OCI-LY1 (cell line): Measurements from ENCODE around the gene UBXN6.

Experiments used
- H2AFZ ChIP-seq: fragments of 200-600 bp; sonication (generic), shearing (Covaris generic); 2 replicates; pipeline ENCODE4 v1.6.0; 2014; ENCODE audit warnings: antibody characterized with exemption, mild to moderate bottlenecking, low read length
- H3F3A ChIP-seq: fragments of 200-600 bp; sonication (generic), shearing (Covaris generic); 2 replicates; pipeline ENCODE4 v1.6.0; 2014; ENCODE audit warnings: mild to moderate bottlenecking, antibody characterized with exemption, low read length, moderate library complexity; ENCODE audit not compliant: insufficient read depth
- H3K27ac ChIP-seq: fragments of 200-600 bp; sonication (generic); 2 replicates; pipeline ENCODE4 v1.5.1; 2014; ENCODE audit warnings: low read length, mixed run types, mild to moderate bottlenecking, low read depth; ENCODE audit not compliant: poor library complexity, severe bottlenecking
- H3K27me3 ChIP-seq: fragments of 200-600 bp; sonication (generic); 2 replicates; pipeline ENCODE4 v1.6.0; 2014; ENCODE audit warnings: antibody characterized with exemption, mild to moderate bottlenecking, low read length, moderate library complexity; ENCODE audit not compliant: insufficient read depth
- H3K36me3 ChIP-seq: fragments of 200-600 bp; sonication (generic); 2 replicates; pipeline ENCODE4 v1.6.1; 2014; ENCODE audit warnings: mild to moderate bottlenecking, antibody characterized with exemption, low read length, moderate library complexity, mixed read lengths; ENCODE audit not compliant: insufficient read depth
- H3K4me1 ChIP-seq: fragments of 200-600 bp; sonication (generic); 2 replicates; pipeline ENCODE4 v1.5.1; 2014; ENCODE audit warnings: mild to moderate bottlenecking, low read length, moderate library complexity; ENCODE audit not compliant: insufficient read depth, severe bottlenecking
- H3K4me2 ChIP-seq: fragments of 200-600 bp; sonication (generic), shearing (Covaris generic); 2 replicates; pipeline ENCODE4 v1.6.1; 2014; ENCODE audit warnings: low read length
- H3K4me3 ChIP-seq: fragments of 200-600 bp; sonication (generic); 2 replicates; pipeline ENCODE4 v1.5.1; 2014; ENCODE audit warnings: low read length, low read depth, mild to moderate bottlenecking, mixed read lengths; ENCODE audit not compliant: poor library complexity, severe bottlenecking
- H3K79me2 ChIP-seq: fragments of 200-600 bp; shearing (Covaris generic); 2 replicates; pipeline ENCODE4 v1.6.1; 2016; ENCODE audit warnings: mixed run types, low read length, mixed read lengths; ENCODE audit not compliant: insufficient read depth
- H3K9ac ChIP-seq: fragments of 200-600 bp; sonication (generic), shearing (Covaris generic); 2 replicates; pipeline ENCODE4 v1.6.1; 2014; ENCODE audit warnings: mild to moderate bottlenecking, low read length, mixed read lengths
- H3K9me2 ChIP-seq: fragments of 200-600 bp; sonication (generic), shearing (Covaris generic); 2 replicates; pipeline ENCODE4 v1.6.1; 2014; ENCODE audit warnings: low read depth, mild to moderate bottlenecking, low read length, mixed read lengths
- H3K9me3 ChIP-seq: fragments of 200-600 bp; shearing (Covaris generic); 2 replicates; pipeline ENCODE4 v1.6.1; 2014; ENCODE audit warnings: low read length, mixed read lengths
- H4K20me1 ChIP-seq: fragments of 200-600 bp; sonication (generic), shearing (Covaris generic); 2 replicates; pipeline ENCODE4 v1.6.0; 2016; ENCODE audit warnings: mild to moderate bottlenecking, low read length; ENCODE audit not compliant: insufficient read depth
- EZH2 ChIP-seq: fragments of 200-600 bp; sonication (generic), shearing (Covaris generic); IDR thresholded peaks from 2 replicates; pipeline ENCODE4 v1.8.0; 2017; ENCODE audit warnings: borderline replicate concordance, mixed run types, mild to moderate bottlenecking, antibody characterized with exemption, low read length, moderate library complexity, mixed read lengths
- TF ChIP-seq, protein P1 (sequence below): fragments of 200-600 bp; sonication (generic), shearing (Covaris generic); IDR thresholded peaks from 2 replicates; pipeline ENCODE4 v1.5.1; 2017; ENCODE audit warnings: mild to moderate bottlenecking, antibody characterized with exemption, low read length, moderate library complexity, mixed read lengths

Gene UBXN6

DNA sequence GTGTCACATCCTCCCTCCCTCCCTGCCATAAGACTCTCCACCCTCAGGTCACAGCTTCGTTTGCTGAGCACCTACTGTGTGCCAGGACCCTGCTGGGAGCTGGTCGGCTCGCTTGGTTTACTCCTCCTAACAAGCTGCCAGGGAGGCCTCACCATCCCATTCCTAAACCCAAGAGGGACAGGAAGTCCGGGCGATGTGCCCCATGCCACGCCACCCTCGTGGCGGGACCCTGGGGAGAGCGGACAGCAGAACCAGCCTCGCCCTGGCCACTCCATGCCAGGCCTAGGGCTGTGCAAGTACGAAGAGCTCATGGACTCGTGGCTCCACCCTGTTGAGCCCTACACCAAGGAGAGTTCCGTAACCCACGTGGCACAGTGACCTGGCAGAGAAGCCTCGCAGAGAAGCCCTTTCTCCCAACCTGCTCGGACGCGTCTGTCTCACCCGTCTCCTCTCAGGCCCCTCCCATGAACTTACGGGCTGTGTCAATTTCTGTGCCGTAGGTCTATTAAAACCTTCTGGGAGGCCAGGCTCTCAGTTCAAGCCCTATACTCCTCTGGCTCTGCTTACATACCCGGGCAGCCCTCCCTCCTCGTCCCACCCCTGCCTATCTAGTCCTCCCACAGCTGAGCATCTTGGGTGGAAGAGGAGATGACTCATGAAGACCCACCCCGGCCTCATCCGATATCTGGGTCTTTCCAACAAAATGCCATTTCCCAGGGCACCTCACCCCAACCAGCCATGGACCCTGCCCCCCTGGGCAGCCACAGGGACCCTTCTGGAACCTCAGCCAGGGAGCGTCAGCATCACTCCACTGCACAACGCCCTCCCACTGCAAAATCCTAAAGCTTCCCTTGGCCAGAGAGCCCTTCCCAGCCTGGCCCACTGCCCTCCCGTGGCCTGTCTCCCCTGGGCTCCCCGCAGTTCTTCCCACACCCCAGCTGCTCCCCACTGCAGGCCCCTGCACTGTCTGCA is 2.6 kb downstream of the UBXN6 start:
- Histone ChIP-seq H3F3A (no peaks in the 10 kb centered on the region), H3K36me3 (peaks cover 17% of the 10 kb centered on the region; the same call in 1 of the 2 replicates), H3K9ac (no peak overlapping the region), H3K27me3 (no peaks in the 10 kb centered on the region), H3K4me1 (peaks cover 24% of the 10 kb centered on the region), H3K4me3 (no peak overlapping the region), H4K20me1 (no peaks in the 10 kb centered on the region), H2AFZ (no peak overlapping the region), H3K9me3 (no peaks in the 10 kb centered on the region), H3K9me2 (no peaks in the 10 kb centered on the region), H3K27ac (no peak overlapping the region), H3K79me2 (no peaks in the 10 kb centered on the region), H3K4me2 (no peak overlapping the region; the same call in 1 of the 2 replicates)
- no peak for TF ChIP-seq EZH2
- TF ChIP-seq, protein P1, sequence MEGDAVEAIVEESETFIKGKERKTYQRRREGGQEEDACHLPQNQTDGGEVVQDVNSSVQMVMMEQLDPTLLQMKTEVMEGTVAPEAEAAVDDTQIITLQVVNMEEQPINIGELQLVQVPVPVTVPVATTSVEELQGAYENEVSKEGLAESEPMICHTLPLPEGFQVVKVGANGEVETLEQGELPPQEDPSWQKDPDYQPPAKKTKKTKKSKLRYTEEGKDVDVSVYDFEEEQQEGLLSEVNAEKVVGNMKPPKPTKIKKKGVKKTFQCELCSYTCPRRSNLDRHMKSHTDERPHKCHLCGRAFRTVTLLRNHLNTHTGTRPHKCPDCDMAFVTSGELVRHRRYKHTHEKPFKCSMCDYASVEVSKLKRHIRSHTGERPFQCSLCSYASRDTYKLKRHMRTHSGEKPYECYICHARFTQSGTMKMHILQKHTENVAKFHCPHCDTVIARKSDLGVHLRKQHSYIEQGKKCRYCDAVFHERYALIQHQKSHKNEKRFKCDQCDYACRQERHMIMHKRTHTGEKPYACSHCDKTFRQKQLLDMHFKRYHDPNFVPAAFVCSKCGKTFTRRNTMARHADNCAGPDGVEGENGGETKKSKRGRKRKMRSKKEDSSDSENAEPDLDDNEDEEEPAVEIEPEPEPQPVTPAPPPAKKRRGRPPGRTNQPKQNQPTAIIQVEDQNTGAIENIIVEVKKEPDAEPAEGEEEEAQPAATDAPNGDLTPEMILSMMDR: no peak

DNA sequence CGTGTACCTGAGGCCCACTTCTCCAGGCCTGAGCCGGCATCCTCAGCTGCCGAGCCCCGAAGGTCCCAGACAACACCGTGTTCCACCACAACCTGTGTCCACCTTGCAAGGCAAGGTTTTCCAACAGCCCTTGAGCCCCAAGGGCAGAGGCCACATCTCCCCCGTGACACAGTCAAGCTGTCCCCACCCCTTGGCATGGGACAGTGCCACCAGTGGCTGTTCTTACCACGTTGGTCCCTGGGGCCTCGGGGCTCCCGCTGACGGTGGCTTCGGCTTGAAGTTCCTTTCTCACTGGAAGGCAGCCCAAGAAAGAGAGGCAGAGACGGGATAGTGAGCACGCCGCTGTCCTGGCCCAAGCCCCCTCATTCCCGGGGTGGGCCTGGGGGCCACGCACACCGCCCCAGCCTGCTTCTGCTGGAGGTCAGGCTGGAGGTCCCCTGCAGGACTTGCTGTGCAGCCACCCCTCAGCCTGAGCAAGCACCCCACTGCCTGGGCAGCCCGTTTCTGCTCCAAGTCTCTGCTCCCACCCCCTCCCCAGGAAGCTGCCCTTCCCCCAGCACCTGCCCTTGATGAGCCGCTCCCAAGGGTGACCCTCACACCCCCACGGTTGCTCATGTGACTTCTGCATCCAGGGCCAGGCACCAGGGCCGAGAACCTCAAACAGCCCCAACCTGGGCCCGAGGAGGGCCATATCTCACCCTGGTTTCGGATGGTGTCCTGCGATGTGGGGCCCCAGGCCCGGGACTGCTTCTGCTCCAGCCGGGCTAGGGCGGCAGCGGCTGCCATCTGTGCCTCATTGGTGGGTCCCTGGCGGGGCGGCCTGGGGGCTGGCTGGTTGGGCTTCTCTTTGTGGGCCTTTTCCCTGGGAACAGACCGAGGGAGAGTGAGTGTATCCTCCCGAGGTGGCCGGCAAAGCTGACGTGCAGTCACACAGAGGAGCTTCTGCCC is 4.1 kb downstream of the UBXN6 start:
- Histone ChIP-seq H3K9me3 (no peaks in the 10 kb centered on the region), H3K4me2 (no peak overlapping the region), H3K79me2 (no peaks in the 10 kb centered on the region), H2AFZ (no peak overlapping the region), H3K9ac (no peak overlapping the region), H3K4me3 (no peak overlapping the region), H3K27ac (no peak overlapping the region), H3K4me1 (peaks cover 24% of the 10 kb centered on the region), H4K20me1 (no peaks in the 10 kb centered on the region), H3F3A (no peaks in the 10 kb centered on the region), H3K9me2 (no peaks in the 10 kb centered on the region), H3K36me3 (peaks cover 31% of the 10 kb centered on the region; the same call in 1 of the 2 replicates), H3K27me3 (no peaks in the 10 kb centered on the region)
- TF ChIP-seq, protein P1: no peak
- no peak for TF ChIP-seq EZH2

- Histone ChIP-seq H3K4me1 (peaks cover 20% of the 10 kb centered on the region), H4K20me1 (no peaks in the 10 kb centered on the region), H3K4me3 (no peak overlapping the region), H3F3A (no peaks in the 10 kb centered on the region), H3K9me2 (no peaks in the 10 kb centered on the region), H3K27ac (no peak overlapping the region), H3K9ac (no peak overlapping the region), H3K4me2 (no peak overlapping the region), H3K36me3 (peaks cover 42% of the 10 kb centered on the region; the same call in 1 of the 2 replicates), H3K79me2 (no peaks in the 10 kb centered on the region), H3K27me3 (no peaks in the 10 kb centered on the region), H2AFZ (no peak overlapping the region), H3K9me3 (no peaks in the 10 kb centered on the region)
- no peak for TF ChIP-seq EZH2
These were observed 5.2 kb downstream of the UBXN6 start for GRCh38 chr19:4452230-4452990.
